GM21786 (cell line): ENCODE results near the gene ADGRB3.

Source experiments
- ATAC-seq: cut with Tn5 transposase; IDR thresholded peaks from one replicate; pipeline ENCODE4 v1.9.1; 2021; ENCODE audit not compliant: unreplicated experiment

Gene ADGRB3

DNA sequence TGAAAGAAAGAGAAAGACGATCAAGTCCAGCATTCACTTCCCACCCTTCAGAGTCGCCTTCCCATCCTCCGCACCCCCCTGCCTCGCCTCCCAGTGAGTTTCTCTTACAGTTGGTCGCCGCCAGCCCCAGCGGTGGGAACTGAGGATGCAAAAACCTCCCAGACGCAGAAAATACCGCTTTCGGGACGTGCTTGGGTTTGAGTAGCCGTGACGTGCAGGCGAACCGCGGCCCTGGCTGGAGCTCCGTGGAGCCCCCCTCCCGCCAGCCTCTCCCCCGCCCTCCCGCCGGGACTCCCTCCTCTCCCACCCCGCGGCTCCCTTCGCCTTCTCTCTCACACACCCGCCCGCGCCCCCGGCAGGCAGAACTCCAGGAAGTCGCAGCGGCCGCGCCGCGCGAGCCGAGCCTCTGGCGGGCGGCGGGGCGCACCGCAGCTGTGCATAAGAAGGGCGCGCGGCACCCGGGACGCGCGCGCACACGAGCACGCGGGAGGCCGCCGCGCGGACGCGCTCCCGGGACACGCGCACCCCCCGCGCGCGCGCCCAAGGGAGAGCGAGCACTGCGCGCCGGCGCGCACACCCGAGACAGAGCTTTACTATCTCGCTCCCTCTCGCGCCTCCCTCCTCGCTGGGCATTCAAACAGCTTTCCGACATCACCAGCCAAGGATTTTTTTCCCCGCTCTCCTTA is at the start of gene ADGRB3:
Gene ADGRB3, plus strand, starts transcription at position 557 of the 686 bp plus-strand sequence. CDS start 3,394 bp downstream, outside the sequence.
- peak; percentile 73 for ATAC-seq

GRCh38 chr6:68593558-68593957 is 41.5 kb upstream of the ADGRB3 start:
- ATAC-seq: no peak

DNA sequence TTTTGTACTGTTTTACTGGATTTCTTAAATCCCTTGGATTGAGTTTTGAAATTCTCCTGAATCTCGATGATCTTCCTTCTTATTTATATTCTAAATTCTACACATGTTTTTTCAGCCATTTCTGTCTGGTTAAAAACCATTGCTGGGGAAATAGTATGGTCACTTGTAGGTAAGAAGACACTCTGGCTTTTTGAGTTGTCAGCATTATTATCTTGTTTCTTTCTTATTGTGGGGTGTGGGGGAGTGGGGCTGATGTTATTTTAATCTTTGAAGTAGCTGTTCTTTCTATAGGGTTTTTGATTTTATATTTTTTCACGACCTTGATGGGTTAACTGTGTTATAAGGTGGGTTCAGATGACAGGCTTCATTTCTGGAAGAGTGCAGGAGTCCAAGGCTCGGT is 37.4 kb upstream of the ADGRB3 start:
- no peak for ATAC-seq

- no peak for ATAC-seq
These were observed 19.1 kb upstream of the ADGRB3 start for GRCh38 chr6:68615938-68616337.

DNA sequence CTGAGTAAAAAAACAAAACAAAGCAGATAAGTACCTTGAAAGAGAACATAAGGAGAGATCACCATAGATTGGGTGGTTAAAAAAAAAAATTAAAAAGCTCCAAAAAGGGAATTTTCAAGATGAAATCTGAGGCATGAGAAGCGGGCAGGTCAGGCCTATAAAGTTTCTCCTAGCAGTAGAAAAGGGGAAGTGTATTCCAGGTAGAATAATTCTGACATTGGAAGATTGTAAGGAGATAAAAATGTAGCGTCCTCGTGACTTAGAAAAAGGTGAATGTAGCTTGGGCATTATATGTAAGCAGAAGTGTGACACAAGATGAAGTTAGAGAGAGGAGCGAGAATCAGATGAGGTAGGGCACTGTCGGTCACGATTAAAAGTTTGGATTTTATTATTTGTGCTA is 9.1 kb upstream of the ADGRB3 start:
- ATAC-seq: no peak

DNA sequence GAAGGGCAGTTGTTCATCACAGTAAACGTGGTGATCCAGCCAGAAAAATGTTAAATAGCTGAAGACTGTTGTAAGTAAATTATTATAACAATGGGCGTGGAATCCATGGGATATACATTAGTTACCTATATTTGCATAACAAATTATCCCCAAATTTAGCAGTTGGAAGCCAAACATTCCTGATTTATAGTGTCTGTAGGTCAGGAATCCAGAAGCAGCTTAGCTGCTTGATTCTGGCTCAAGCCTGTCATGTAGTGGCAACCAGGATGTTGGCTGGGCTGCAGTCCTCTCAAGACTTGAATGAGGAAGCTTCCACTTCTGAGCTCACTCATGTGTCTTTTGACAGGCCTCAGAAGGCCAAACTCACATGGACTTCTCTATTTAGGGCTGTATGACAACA is 6.9 kb upstream of the ADGRB3 start:
- no peak for ATAC-seq

GRCh38 chr6:68632734-68633133 is 2.3 kb upstream of the ADGRB3 start:
- no peak for ATAC-seq

- ATAC-seq: no peak
These were observed 1.7 kb upstream of the ADGRB3 start for GRCh38 chr6:68633281-68633971.

GRCh38 chr6:68633972-68634725 is 933 bp upstream of the ADGRB3 start:
- ATAC-seq: no peak

- ATAC-seq: peak; percentile 12
These were observed 277 bp downstream of the ADGRB3 start for GRCh38 chr6:68635412-68635705.

GRCh38 chr6:68635706-68636513 is 828 bp downstream of the ADGRB3 start:
- no peak for ATAC-seq

- no peak for ATAC-seq
These were observed 1.6 kb downstream of the ADGRB3 start for GRCh38 chr6:68636666-68637065.

- no peak for ATAC-seq
These were observed 2.0 kb downstream of the ADGRB3 start for GRCh38 chr6:68637071-68637470.

DNA sequence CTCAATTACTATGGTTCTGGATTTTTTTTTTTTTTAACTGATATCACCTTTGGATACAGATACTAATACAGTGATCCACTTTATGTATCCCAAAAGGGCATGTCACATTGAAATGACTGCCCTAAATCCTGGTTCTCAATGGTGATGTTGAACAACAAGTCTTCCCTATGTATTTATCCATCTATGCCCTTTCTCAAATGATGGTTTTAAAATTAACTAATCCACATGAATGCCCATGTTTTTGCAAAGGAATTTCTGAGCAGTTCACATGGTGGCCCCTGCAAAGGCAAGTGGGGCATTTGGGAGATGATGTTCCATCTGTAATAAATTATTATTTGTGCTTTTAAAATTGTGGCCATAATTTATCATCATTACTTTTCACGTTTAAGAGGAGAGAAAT is 2.7 kb downstream of the ADGRB3 start:
- no peak for ATAC-seq

DNA sequence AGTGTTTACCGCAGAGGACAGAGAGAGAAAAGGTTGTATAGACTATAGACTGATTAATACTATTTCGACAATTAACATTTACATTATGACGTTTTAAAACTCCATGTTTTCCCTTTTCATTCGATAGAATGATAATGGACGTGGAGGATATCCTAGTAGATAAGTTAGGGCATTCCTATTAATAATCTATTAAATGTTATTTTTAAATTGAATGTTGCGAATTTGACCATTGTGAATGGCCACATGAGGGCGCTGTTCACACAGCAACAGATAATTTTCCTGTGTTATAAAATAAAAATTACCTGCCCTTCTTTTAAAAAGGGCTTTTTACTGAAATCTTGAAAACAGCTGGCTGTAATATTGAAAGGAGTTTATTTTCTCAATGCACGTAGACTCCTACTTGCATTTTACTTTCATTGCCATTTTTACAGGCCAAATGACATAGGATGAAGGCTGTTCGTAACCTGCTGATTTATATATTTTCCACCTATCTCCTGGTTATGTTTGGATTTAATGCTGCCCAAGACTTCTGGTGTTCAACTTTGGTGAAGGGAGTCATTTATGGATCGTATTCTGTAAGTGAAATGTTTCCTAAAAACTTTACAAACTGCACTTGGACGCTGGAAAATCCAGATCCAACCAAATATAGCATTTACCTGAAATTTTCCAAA is 3.3 kb downstream of the ADGRB3 start:
- no peak for ATAC-seq

DNA sequence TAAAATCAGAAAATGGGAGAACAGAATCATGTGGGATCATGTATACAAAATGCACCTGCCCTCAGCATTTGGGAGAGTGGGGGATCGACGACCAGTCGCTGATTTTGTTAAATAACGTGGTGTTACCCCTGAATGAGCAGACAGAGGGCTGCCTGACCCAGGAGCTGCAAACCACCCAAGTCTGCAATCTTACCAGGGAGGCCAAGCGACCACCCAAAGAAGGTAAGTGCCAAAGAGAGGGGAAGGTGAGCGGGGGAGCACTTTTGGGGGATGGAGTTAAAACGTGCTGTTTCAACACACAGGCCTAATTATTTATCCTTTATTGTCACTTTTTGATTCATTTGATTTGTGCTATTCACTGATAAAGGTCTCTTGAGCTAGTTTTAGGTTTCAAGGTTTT is 4.1 kb downstream of the ADGRB3 start:
- no peak for ATAC-seq

DNA sequence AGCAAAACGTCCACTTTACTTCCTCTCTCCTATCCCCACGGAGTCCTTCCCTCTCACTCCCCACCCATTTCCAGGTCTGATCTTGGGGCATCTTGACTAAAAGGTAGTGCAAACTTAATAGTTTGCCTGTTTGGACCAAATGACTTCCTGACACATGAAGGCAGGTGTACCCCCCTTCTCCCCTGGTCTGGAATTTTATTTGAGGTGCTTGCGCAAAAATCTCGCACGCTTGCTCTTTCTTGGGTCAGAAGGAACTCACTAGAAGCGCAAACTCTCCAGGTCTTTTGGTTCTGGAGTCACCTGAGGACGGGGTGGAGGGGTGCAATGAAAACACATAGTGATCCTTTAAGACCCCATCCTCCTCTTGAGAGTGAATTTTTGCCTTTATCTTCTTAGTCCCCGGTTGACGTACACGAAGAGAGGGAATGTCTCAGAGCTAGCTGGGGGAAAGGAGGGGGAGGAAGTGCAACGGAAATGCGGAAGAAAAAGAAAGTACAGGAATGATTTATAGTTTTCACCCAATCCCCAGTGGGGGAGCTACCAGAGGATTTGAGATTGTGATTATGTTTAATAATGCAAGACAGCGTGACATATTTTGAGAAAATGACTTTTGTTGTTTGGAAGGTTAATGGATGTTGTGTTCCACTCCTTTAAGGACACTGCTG is 4.9 kb downstream of the ADGRB3 start:
- no peak for ATAC-seq

- no peak for ATAC-seq
These were observed 5.4 kb downstream of the ADGRB3 start for GRCh38 chr6:68640491-68640835.

DNA sequence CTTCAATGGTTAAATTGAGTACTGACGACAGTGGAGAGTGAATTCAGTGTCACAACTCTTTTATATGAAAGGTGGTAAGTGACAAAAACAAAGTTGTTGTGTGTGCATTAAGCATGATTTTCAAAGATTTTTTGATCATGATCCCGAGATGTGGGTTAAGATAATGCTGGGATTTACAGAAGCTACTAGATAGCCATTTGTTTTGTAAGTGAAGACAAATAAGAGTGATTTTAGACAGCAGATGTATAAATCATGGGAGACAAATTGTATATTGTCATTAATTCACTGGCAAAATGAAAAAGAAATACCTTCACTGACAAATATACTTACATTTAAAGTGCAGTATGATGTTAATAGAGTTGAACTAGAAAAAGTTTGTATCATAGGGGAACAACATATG is 6.1 kb downstream of the ADGRB3 start:
- ATAC-seq: no peak

GRCh38 chr6:68642081-68642480 is 7.0 kb downstream of the ADGRB3 start:
- no peak for ATAC-seq
